Natural killer cell (primary cell): ENCODE measurements around the gene IFT122. TPM values are rescaled to one million over a fixed set of nuclear protein-coding genes. Genes with fewer than 3 reads are reported as not detected.

Experiments
- ATAC-seq, 3 donors: fragments of 150-1000 bp in 2 of 3; fragments of 200-7000 bp in 1 of 3; cut with Tn5 transposase; 1 replicate in 1 of 3; 2 replicates in 2 of 3; pipeline ENCODE4 v1.10.0; 2021; ENCODE audit warnings: mild to moderate bottlenecking in 2 of 3, moderate library complexity in 2 of 3
- DNase-seq, 2 donors: peaks; one replicate each; pipeline versions ENCODE4 v3.0.0 to v3.0.0-alpha.2; 2013 to 2021; ENCODE audit warnings: mixed read lengths in 1 of 2
- H3K27ac ChIP-seq: one replicate; pipeline ENCODE4 v1.5.1; 2013; ENCODE audit warnings: mild to moderate bottlenecking, low read length
- H3K27me3 ChIP-seq: one replicate; pipeline ENCODE4 v1.6.1; 2013; ENCODE audit warnings: low read length; ENCODE audit not compliant: control insufficient read depth, insufficient read depth
- H3K36me3 ChIP-seq: one replicate; pipeline ENCODE4 v1.6.1; 2013; ENCODE audit warnings: low read length; ENCODE audit not compliant: control insufficient read depth, insufficient read depth
- H3K4me1 ChIP-seq: one replicate; pipeline ENCODE4 v1.6.1; 2013; ENCODE audit warnings: low read length; ENCODE audit not compliant: control insufficient read depth, insufficient read depth
- H3K4me3 ChIP-seq: one replicate; pipeline ENCODE4 v1.5.1; 2013; ENCODE audit warnings: low read length
- H3K9me3 ChIP-seq: one replicate; pipeline ENCODE4 v1.6.1; 2013; ENCODE audit warnings: low read length; ENCODE audit not compliant: control insufficient read depth, insufficient read depth
- H3K27ac Mint-ChIP-seq, 2 donors: one replicate each; pipeline ENCODE4 v1.8.0; 2022; ENCODE audit warnings: mild to moderate bottlenecking in 2 of 2, mixed read lengths in 2 of 2, moderate library complexity in 1 of 2
- H3K27me3 Mint-ChIP-seq, 2 donors: one replicate each; pipeline ENCODE4 v1.8.0; 2022; ENCODE audit warnings: low read depth in 2 of 2, mixed read lengths in 2 of 2
- H3K36me3 Mint-ChIP-seq: one replicate; pipeline ENCODE4 v1.8.0; 2022; ENCODE audit warnings: mixed read lengths
- H3K4me1 Mint-ChIP-seq, 2 donors: one replicate each; pipeline ENCODE4 v1.8.0; 2022; ENCODE audit warnings: mixed read lengths in 2 of 2
- H3K4me3 Mint-ChIP-seq: one replicate; pipeline ENCODE4 v1.8.0; 2022; ENCODE audit warnings: mild to moderate bottlenecking, moderate library complexity, mixed read lengths
- H3K9me3 Mint-ChIP-seq, 2 donors: one replicate each; pipeline ENCODE4 v1.8.0; 2022; ENCODE audit warnings: mixed read lengths in 2 of 2
- WGBS: methylation state at CpG from one replicate; pipeline ENCODE4 v1.1.7; 2013; ENCODE audit warnings: missing lambda C conversion rate; ENCODE audit not compliant: insufficient coverage; 5-methylcytosine and 5-hydroxymethylcytosine counted together
- intact Hi-C: fragments of 100-400 bp; cut with micrococcal nuclease; formaldehyde crosslinking; loops from one replicate; pipeline ENCODE4 v1.14.2; 2022
- total RNA-seq, 4 donors: library from RNA; stranded (reverse); fragments of 120-200 nt in 1 of 4; gene quantifications; one replicate each; pipeline versions ENCODE4 v1.2.3 to v1.2.4, GENCODE V29; 2013 to 2022
- TF ChIP-seq, protein P1 (sequence below): fragments of 200-600 bp; IDR thresholded peaks from one replicate; pipeline ENCODE4 v1.8.0; 2022; ENCODE audit warnings: antibody characterized with exemption

The IFT122 gene
- total RNA-seq, 3 donors from 2014 or later (not counting 1 experiment from before 2014, with no cell fraction given), result 20.7 to 26.6 (median 23.9) TPM

- H3K4me3 ChIP-seq, result no peak overlapping the region
- TF ChIP-seq, protein P1, sequence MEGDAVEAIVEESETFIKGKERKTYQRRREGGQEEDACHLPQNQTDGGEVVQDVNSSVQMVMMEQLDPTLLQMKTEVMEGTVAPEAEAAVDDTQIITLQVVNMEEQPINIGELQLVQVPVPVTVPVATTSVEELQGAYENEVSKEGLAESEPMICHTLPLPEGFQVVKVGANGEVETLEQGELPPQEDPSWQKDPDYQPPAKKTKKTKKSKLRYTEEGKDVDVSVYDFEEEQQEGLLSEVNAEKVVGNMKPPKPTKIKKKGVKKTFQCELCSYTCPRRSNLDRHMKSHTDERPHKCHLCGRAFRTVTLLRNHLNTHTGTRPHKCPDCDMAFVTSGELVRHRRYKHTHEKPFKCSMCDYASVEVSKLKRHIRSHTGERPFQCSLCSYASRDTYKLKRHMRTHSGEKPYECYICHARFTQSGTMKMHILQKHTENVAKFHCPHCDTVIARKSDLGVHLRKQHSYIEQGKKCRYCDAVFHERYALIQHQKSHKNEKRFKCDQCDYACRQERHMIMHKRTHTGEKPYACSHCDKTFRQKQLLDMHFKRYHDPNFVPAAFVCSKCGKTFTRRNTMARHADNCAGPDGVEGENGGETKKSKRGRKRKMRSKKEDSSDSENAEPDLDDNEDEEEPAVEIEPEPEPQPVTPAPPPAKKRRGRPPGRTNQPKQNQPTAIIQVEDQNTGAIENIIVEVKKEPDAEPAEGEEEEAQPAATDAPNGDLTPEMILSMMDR, result no peak
- H3K36me3 Mint-ChIP-seq, result no peaks in the 10 kb centered on the region
- DNase-seq (no peak), ATAC-seq (no peak)
- 84% methylated on average over 19 of the region's 19 CpGs for WGBS
- intact Hi-C loops, result no loop called here
- peaks cover 7% of the 10 kb centered on the region for H3K4me1 ChIP-seq
- H3K27ac Mint-ChIP-seq, result no peak overlapping the region
- peaks cover 8 to 26% of the 10 kb centered on the region in 2 donors for H3K4me1 Mint-ChIP-seq
- H3K36me3 ChIP-seq, result no peaks in the 10 kb centered on the region
- no peak overlapping the region for H3K4me3 Mint-ChIP-seq
- H3K27me3 Mint-ChIP-seq, result peaks cover 0 to 5% of the 10 kb centered on the region in 2 donors
- no peaks in the 10 kb centered on the region for H3K9me3 ChIP-seq
- H3K27me3 ChIP-seq, result no peaks in the 10 kb centered on the region
- no peaks in the 10 kb centered on the region for H3K9me3 Mint-ChIP-seq
- no peak overlapping the region for H3K27ac ChIP-seq
These were observed 108.3 kb downstream of the IFT122 start for GRCh38 chr3:129548104-129548965.

- no peak overlapping the region for H3K4me3 Mint-ChIP-seq
- Histone ChIP-seq H3K4me3 (no peak overlapping the region), H3K36me3 (no peaks in the 10 kb centered on the region), H3K9me3 (no peaks in the 10 kb centered on the region), H3K27ac (no peak overlapping the region), H3K27me3 (no peaks in the 10 kb centered on the region), H3K4me1 (peaks cover 13% of the 10 kb centered on the region)
- H3K27ac Mint-ChIP-seq, result no peak overlapping the region
- H3K4me1 Mint-ChIP-seq, result peaks cover 14 to 34% of the 10 kb centered on the region in 2 donors
- 90% methylated on average over 18 of the region's 18 CpGs for WGBS
- H3K9me3 Mint-ChIP-seq, result no peaks in the 10 kb centered on the region
- DNase-seq (no peak), ATAC-seq (no peak)
- H3K27me3 Mint-ChIP-seq, result peaks cover under 1 to 5% of the 10 kb centered on the region in 2 donors
- TF ChIP-seq, protein P1, result no peak
- intact Hi-C loops, result no loop called here
- H3K36me3 Mint-ChIP-seq, result no peaks in the 10 kb centered on the region
These were observed 109.2 kb downstream of the IFT122 start for GRCh38 chr3:129549006-129549800.

- Mint-ChIP-seq H3K36me3 (no peaks in the 10 kb centered on the region), H3K4me1 (peaks cover 20 to 40% of the 10 kb centered on the region in 2 donors), H3K27me3 (peaks cover 5 to 7% of the 10 kb centered on the region in 2 donors), H3K27ac (no peak overlapping the region), H3K9me3 (no peaks in the 10 kb centered on the region), H3K4me3 (no peak overlapping the region)
- Histone ChIP-seq H3K36me3 (no peaks in the 10 kb centered on the region), H3K4me1 (peaks cover 19% of the 10 kb centered on the region), H3K27me3 (no peaks in the 10 kb centered on the region), H3K27ac (no peak overlapping the region), H3K4me3 (no peak overlapping the region), H3K9me3 (no peaks in the 10 kb centered on the region)
- 96% methylated on average over 3 of the region's 3 CpGs for WGBS
- DNase-seq (no peak), ATAC-seq (no peak)
- TF ChIP-seq, protein P1, result no peak
- intact Hi-C loops, result no loop called here
These were observed 109.8 kb downstream of the IFT122 start for GRCh38 chr3:129549805-129550204.
